ENCODE measurements around the gene LCORL.

The LCORL gene

GRCh38 chr4:17884063-17884462 lies 137.5 kb downstream of the LCORL start:
- no peak overlapping the region for H3K27ac ChIP-seq
- no peak for TF ChIP-seq CTCF (IDR thresholded peaks at IDR 0.05)
- no peak for TF ChIP-seq ZFX (IDR thresholded peaks at IDR 0.05; ENCODE audit: borderline replicate concordance)

- H3K27ac ChIP-seq: no peak overlapping the region
- TF ChIP-seq ZFX (IDR thresholded peaks at IDR 0.05; ENCODE audit: borderline replicate concordance): no peak
- TF ChIP-seq CTCF (IDR thresholded peaks at IDR 0.05): no peak
Observed at GRCh38 chr4:17877661-17878060, 143.9 kb downstream of the LCORL start.

- no peak for TF ChIP-seq CTCF (IDR thresholded peaks at IDR 0.05)
- no peak for TF ChIP-seq ZFX (IDR thresholded peaks at IDR 0.05; ENCODE audit: borderline replicate concordance)
- H3K27ac ChIP-seq: no peak overlapping the region
Observed at GRCh38 chr4:17876943-17877342, 144.6 kb downstream of the LCORL start.

- TF ChIP-seq CTCF (IDR thresholded peaks at IDR 0.05) (no peak), ZFX (IDR thresholded peaks at IDR 0.05; ENCODE audit: borderline replicate concordance) (no peak)
- H3K27ac ChIP-seq: no peak overlapping the region
Observed at GRCh38 chr4:17875402-17876070, 146.0 kb downstream of the LCORL start.

GRCh38 chr4:17869327-17869726 lies 152.2 kb downstream of the LCORL start:
- no peak overlapping the region for H3K27ac ChIP-seq
- TF ChIP-seq CTCF (IDR thresholded peaks at IDR 0.05) (no peak), ZFX (IDR thresholded peaks at IDR 0.05; ENCODE audit: borderline replicate concordance) (no peak)

- TF ChIP-seq CTCF (IDR thresholded peaks at IDR 0.05): no peak
- TF ChIP-seq ZFX (IDR thresholded peaks at IDR 0.05; ENCODE audit: borderline replicate concordance): no peak
- no peak overlapping the region for H3K27ac ChIP-seq
Observed at GRCh38 chr4:17867276-17867675, 154.3 kb downstream of the LCORL start.

GRCh38 chr4:17866810-17867209 lies 154.7 kb downstream of the LCORL start:
- TF ChIP-seq CTCF (IDR thresholded peaks at IDR 0.05) (no peak), ZFX (IDR thresholded peaks at IDR 0.05; ENCODE audit: borderline replicate concordance) (no peak)
- H3K27ac ChIP-seq: no peak overlapping the region

Measured in 22Rv1 (cell line).